GM21367 (cell line): ENCODE results near the gene PTPRM.

ENCODE experiments used
- ATAC-seq: cut with Tn5 transposase; IDR thresholded peaks from one replicate; pipeline ENCODE4 v1.9.1; 2021; ENCODE audit not compliant: unreplicated experiment

Gene PTPRM

GRCh38 chr18:7566567-7567473, at the start of gene PTPRM:
Gene PTPRM, plus strand, starts transcription at chr18:7567316. Its CDS starts 503 bp downstream, at chr18:7567819.
- ATAC-seq: peak; percentile 93

- ATAC-seq: no peak
Measured at GRCh38 chr18:7517852-7518251, 49.3 kb upstream of the PTPRM start.

- ATAC-seq: no peak
Measured at GRCh38 chr18:7520200-7520785, 46.8 kb upstream of the PTPRM start.

- ATAC-seq: no peak
Measured at GRCh38 chr18:7521226-7521856, 45.8 kb upstream of the PTPRM start.

GRCh38 chr18:7523772-7524171, 43.3 kb upstream of the PTPRM start:
- no peak for ATAC-seq

GRCh38 chr18:7524786-7525185, 42.3 kb upstream of the PTPRM start:
- no peak for ATAC-seq

- no peak for ATAC-seq
Measured at GRCh38 chr18:7532942-7533341, 34.2 kb upstream of the PTPRM start.

- no peak for ATAC-seq
Measured at GRCh38 chr18:7535436-7536205, 31.5 kb upstream of the PTPRM start.

- no peak for ATAC-seq
Measured at GRCh38 chr18:7537145-7537544, 30.0 kb upstream of the PTPRM start.

GRCh38 chr18:7541835-7542234, 25.3 kb upstream of the PTPRM start:
- ATAC-seq: no peak

- no peak for ATAC-seq
Measured at GRCh38 chr18:7544686-7545085, 22.4 kb upstream of the PTPRM start.

- ATAC-seq: no peak
Measured at GRCh38 chr18:7545734-7546133, 21.4 kb upstream of the PTPRM start.

- no peak for ATAC-seq
Measured at GRCh38 chr18:7548221-7548620, 18.9 kb upstream of the PTPRM start.

- no peak for ATAC-seq
Measured at GRCh38 chr18:7548721-7549120, 18.4 kb upstream of the PTPRM start.

GRCh38 chr18:7557973-7558372, 9.1 kb upstream of the PTPRM start:
- ATAC-seq: no peak

GRCh38 chr18:7558769-7559168, 8.3 kb upstream of the PTPRM start:
- ATAC-seq: no peak

GRCh38 chr18:7559709-7560319, 7.3 kb upstream of the PTPRM start:
- ATAC-seq: no peak

- no peak for ATAC-seq
Measured at GRCh38 chr18:7561909-7562460, 5.1 kb upstream of the PTPRM start.

- no peak for ATAC-seq
Measured at GRCh38 chr18:7562491-7562890, 4.6 kb upstream of the PTPRM start.

- no peak for ATAC-seq
Measured at GRCh38 chr18:7565677-7566076, 1.4 kb upstream of the PTPRM start.

- ATAC-seq: no peak
Measured at GRCh38 chr18:7566244-7566566, 911 bp upstream of the PTPRM start.
